ENCODE measurements around the gene CA10.

DNA sequence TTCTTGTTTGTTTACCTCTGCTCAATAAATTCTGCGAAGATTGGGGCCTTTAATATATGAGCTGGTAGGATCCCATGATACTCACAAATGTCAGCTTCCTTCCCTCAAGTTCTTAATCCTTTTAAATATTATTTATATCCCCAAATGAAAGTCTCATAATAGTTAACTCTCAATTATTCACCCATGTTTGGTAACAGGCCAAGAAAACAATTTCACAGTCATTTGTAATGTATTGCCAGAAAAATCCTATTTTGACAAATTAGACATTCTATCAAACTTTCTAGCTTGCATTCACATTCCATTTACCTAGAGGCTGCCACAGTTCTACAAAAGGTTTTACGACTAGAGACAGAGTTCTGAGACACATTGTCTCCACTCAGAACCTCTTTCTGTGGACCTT is 457.0 kb downstream of the CA10 start:
- TF ChIP-seq, protein P1, sequence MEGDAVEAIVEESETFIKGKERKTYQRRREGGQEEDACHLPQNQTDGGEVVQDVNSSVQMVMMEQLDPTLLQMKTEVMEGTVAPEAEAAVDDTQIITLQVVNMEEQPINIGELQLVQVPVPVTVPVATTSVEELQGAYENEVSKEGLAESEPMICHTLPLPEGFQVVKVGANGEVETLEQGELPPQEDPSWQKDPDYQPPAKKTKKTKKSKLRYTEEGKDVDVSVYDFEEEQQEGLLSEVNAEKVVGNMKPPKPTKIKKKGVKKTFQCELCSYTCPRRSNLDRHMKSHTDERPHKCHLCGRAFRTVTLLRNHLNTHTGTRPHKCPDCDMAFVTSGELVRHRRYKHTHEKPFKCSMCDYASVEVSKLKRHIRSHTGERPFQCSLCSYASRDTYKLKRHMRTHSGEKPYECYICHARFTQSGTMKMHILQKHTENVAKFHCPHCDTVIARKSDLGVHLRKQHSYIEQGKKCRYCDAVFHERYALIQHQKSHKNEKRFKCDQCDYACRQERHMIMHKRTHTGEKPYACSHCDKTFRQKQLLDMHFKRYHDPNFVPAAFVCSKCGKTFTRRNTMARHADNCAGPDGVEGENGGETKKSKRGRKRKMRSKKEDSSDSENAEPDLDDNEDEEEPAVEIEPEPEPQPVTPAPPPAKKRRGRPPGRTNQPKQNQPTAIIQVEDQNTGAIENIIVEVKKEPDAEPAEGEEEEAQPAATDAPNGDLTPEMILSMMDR (IDR thresholded peaks at IDR 0.05), result no peak
- TF ChIP-seq POLR2A (IDR thresholded peaks at IDR 0.05; ENCODE audit: low read depth), result no peak
- TF ChIP-seq POLR2AphosphoS5 (IDR thresholded peaks at IDR 0.05), result no peak
- no peak for TF ChIP-seq EP300 (IDR thresholded peaks at IDR 0.05)
